ENCODE measurements around the gene RBM23. TPM values are rescaled to one million over a fixed set of nuclear protein-coding genes. Genes with fewer than 3 reads are reported as not detected.

The RBM23 gene
- total and polyA plus RNA-seq, 2 of the 8 experiments (the other 6 are each of a cell fraction or from before 2014, with no cell fraction given): 41.2 to 43.3 TPM

DNA sequence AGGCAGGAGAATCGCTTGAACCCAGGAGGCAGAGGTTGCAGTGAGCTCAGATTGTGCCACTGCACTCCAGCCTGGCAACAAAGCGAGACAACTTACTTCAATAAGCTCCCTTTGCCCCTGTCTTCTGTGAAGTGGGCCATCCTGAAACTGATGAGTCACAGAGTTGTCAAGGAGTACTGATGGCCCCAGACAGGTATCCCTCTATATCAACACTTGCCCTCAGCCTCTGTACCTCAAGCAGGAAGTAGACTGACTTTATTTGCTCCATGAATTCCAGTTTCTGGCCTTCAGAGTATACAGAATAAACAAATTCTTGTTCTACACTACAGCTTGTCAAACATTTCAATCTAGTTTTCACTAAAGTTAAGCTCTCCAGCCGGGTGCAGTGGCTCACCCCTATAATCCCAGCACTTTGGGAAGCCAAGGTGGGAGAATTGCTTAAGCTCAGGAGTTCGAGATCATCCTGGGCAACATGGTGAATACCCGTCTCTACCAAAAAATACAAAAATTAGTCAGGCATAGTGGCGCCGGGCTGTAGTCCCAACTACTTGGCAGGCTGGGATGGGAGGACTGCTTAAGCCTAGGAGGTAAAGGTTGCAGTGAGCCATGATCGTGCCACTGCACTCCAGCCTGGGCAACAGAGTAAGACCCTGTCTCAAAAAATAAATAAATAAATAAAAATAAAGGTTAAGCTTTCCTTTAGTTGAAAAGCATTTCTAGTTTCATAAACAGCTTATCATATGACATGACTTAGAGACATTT lies 63.8 kb downstream of the RBM23 start:
- H4K8ac ChIP-seq (ENCODE audit: extremely low read depth, insufficient read depth, low read length): no peak overlapping the region
- no peak overlapping the region for H3K14ac ChIP-seq (ENCODE audit: insufficient read length)
- WGBS, 2 experiments (ENCODE audit: extremely low coverage in 1 of 2, insufficient coverage in 1 of 2, insufficient read length in 1 of 2, insufficient replicate concordance in 2 of 2, low coverage in 1 of 2, low lambda C conversion rate in 2 of 2, missing lambda C conversion rate in 1 of 2): 93% methylated on average over 8 of the region's 8 CpGs; no CpG with 5 or more reads in 1 of the 2 experiments
- H2BK5ac ChIP-seq (ENCODE audit: low read depth, low read length): no peak overlapping the region
- no peak overlapping the region for H3K23ac ChIP-seq (ENCODE audit: insufficient read length)
- H3K9me3 ChIP-seq (ENCODE audit: insufficient read depth in 2 of 2, low read depth in 1 of 2, low read length in 1 of 2): no peaks in the 10 kb centered on the region; a peak in 1 of 4 replicates
- no peak for TF ChIP-seq SUZ12 (IDR thresholded peaks at IDR 0.05; ENCODE audit: low read length)
- no peak for TF ChIP-seq EZH2 (IDR thresholded peaks at IDR 0.05; ENCODE audit: low read depth, low read length, severe bottlenecking)
- no peak for TF ChIP-seq SAP30 (IDR thresholded peaks at IDR 0.05; ENCODE audit: insufficient read depth, insufficient replicate concordance, low read length)
- TF ChIP-seq, protein P1, sequence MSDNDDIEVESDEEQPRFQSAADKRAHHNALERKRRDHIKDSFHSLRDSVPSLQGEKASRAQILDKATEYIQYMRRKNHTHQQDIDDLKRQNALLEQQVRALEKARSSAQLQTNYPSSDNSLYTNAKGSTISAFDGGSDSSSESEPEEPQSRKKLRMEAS (IDR thresholded peaks at IDR 0.05): no peak
- TF ChIP-seq, protein P2, sequence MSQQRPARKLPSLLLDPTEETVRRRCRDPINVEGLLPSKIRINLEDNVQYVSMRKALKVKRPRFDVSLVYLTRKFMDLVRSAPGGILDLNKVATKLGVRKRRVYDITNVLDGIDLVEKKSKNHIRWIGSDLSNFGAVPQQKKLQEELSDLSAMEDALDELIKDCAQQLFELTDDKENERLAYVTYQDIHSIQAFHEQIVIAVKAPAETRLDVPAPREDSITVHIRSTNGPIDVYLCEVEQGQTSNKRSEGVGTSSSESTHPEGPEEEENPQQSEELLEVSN (IDR thresholded peaks at IDR 0.05): no peak
- no peak for TF ChIP-seq BRCA1 (IDR thresholded peaks at IDR 0.05; ENCODE audit: low read depth, low read length)
- TF ChIP-seq, protein P3, sequence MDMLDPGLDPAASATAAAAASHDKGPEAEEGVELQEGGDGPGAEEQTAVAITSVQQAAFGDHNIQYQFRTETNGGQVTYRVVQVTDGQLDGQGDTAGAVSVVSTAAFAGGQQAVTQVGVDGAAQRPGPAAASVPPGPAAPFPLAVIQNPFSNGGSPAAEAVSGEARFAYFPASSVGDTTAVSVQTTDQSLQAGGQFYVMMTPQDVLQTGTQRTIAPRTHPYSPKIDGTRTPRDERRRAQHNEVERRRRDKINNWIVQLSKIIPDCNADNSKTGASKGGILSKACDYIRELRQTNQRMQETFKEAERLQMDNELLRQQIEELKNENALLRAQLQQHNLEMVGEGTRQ (IDR thresholded peaks at IDR 0.05; ENCODE audit: low read length): no peak
- no peak for TF ChIP-seq TBP (IDR thresholded peaks at IDR 0.05; ENCODE audit: low read depth, low read length)
- TF ChIP-seq NANOG (IDR thresholded peaks at IDR 0.05; ENCODE audit: insufficient read depth, low read depth, low read length, poor library complexity, severe bottlenecking): no peak
- TF ChIP-seq CHD2 (IDR thresholded peaks at IDR 0.05; ENCODE audit: low read length): no peak
- no peaks in the 10 kb centered on the region for H3K27me3 ChIP-seq (replicated peaks in 1 of 4; ENCODE audit: control insufficient read depth in 3 of 4, extremely low read depth in 1 of 4, insufficient read depth in 3 of 4, low read length in 3 of 4)
- H3K36me3 ChIP-seq (ENCODE audit: control insufficient read depth in 2 of 4, insufficient read depth in 4 of 4, low read length in 3 of 4): no peaks in the 10 kb centered on the region
- no peak overlapping the region for H3K4me3 ChIP-seq (ENCODE audit: extremely low read depth in 1 of 4, insufficient read depth in 2 of 4, low read depth in 3 of 4, low read length in 4 of 4)
- no peak overlapping the region for H3K4me2 ChIP-seq (ENCODE audit: insufficient read depth in 1 of 2, low read depth in 2 of 2, low read length in 2 of 2)
- no peaks in the 10 kb centered on the region for H4K20me1 ChIP-seq (replicated peaks in 1 of 2; ENCODE audit: control insufficient read depth in 1 of 2, insufficient read depth in 2 of 2, low read length in 2 of 2)
- no peak overlapping the region for H2BK120ac ChIP-seq (replicated peaks; ENCODE audit: low read depth, low read length)
- H2BK12ac ChIP-seq (ENCODE audit: low read depth, low read length): no peak overlapping the region
- POLR2A ChIA-PET (ENCODE audit: partially characterized antibody): interaction anchor here (0.9 to 13.9 kb wide), 4 partner anchors 15 to 33 kb away, joined by 3 to 203 read pairs (median 44); partner anchors contain the start of genes MMP14 and MRPL52
- H3K18ac ChIP-seq (ENCODE audit: extremely low read depth, low read length): no peak overlapping the region
- H3K23me2 ChIP-seq (ENCODE audit: low read depth, low read length): peaks cover 2% of the 10 kb centered on the region; the same call in 1 of the 2 replicates
- H3K4ac ChIP-seq (replicated peaks; ENCODE audit: insufficient read length, low read depth, low read length): no peak overlapping the region
- no peaks in the 10 kb centered on the region for H3K79me1 ChIP-seq (ENCODE audit: low read depth, low read length)
- no peak overlapping the region for H3K27ac ChIP-seq (ENCODE audit: low read depth, low read length)
- CTCF ChIA-PET (ENCODE audit: partially characterized antibody): interaction anchor here (0.6 to 56.0 kb wide), 21 partner anchors 8 to 995 kb away, joined by 3 to 1562 read pairs (median 5); partner anchors contain the start of genes LRP10, MMP14, MRPL52 and OXA1L
- no peak for DNase-seq (ENCODE audit: low read depth in 1 of 2, low spot score in 2 of 2)
- H2AFZ ChIP-seq (ENCODE audit: low read length): no peak overlapping the region
- no peaks in the 10 kb centered on the region for H3K79me2 ChIP-seq (ENCODE audit: control insufficient read depth in 1 of 2, insufficient read depth in 2 of 2, low read length in 2 of 2)
- H3K56ac ChIP-seq (replicated peaks; ENCODE audit: insufficient read length, low read depth, low read length): no peak overlapping the region
- H4K91ac ChIP-seq (replicated peaks; ENCODE audit: insufficient read length, low read length): no peak overlapping the region
- H2BK20ac ChIP-seq (ENCODE audit: low read length): no peak overlapping the region
- no peak overlapping the region for H3K9ac ChIP-seq (replicated peaks in 1 of 4; ENCODE audit: extremely low read depth in 1 of 4, low read depth in 3 of 4, low read length in 3 of 4)
- peaks cover 0 to 4% (median 1%) of the 10 kb centered on the region in 4 experiments; a peak in 4 of 7 replicates for H3K4me1 ChIP-seq (replicated peaks in 1 of 4; ENCODE audit: control insufficient read depth in 3 of 4, insufficient read depth in 4 of 4, low read length in 3 of 4)
- H2BK15ac ChIP-seq (ENCODE audit: low read length): no peak overlapping the region
- no peak overlapping the region for H4K5ac ChIP-seq (ENCODE audit: insufficient read length, low read depth, low read length)
- no peak overlapping the region for H2AK5ac ChIP-seq (ENCODE audit: low read depth, low read length)
- FAIRE-seq: no peak
